ENCODE data around the gene TRAPPC2L. TPM values are rescaled to one million over a fixed set of nuclear protein-coding genes. Genes with fewer than 3 reads are reported as not detected.
A peak's percentile ranks its signal among the peaks of the same experiment; 100 is the strongest.

TRAPPC2L gene
- total and polyA plus RNA-seq, 2 of the 13 experiments (the other 11 are each of a cell fraction or from before 2014, with no cell fraction given) = 96.3 to 107 TPM

GRCh38 chr16:88856828-88857727, at the start of gene TRAPPC2L, which contains the start of gene GALNS (continued):
- TF ChIP-seq SOX5 (CRISPR knock-in tag; IDR thresholded peaks at IDR 0.05; ENCODE audit: borderline replicate concordance) = peak; percentile 17; the same call in 1 of the 2 replicates
- no peak for TF ChIP-seq ZNF30 (CRISPR knock-in tag; IDR thresholded peaks at IDR 0.05)
- TF ChIP-seq IKZF1 (IDR thresholded peaks at IDR 0.05) = no peak
- no peak for TF ChIP-seq RCOR2 (CRISPR knock-in tag; IDR thresholded peaks at IDR 0.05)
- peak; percentile 71; the same call in 1 of the 2 replicates for TF ChIP-seq ZNF556 (CRISPR knock-in tag; IDR thresholded peaks at IDR 0.05; ENCODE audit: borderline replicate concordance)
- TF ChIP-seq ZNF383 (CRISPR knock-in tag; IDR thresholded peaks at IDR 0.05; ENCODE audit: borderline replicate concordance) = peak; percentile 92; the same call in 1 of the 2 replicates
- TF ChIP-seq AFF4 (CRISPR knock-in tag; IDR thresholded peaks at IDR 0.05) = no peak
- TF ChIP-seq PHF21A (CRISPR knock-in tag; IDR thresholded peaks at IDR 0.05) = no peak; the same call in 1 of the 2 replicates
- peak; percentile 56; the same call in 1 of the 2 replicates for TF ChIP-seq HDAC2 (CRISPR knock-in tag; IDR thresholded peaks at IDR 0.05)
- TF ChIP-seq ZBTB14 (CRISPR knock-in tag; IDR thresholded peaks at IDR 0.05) = no peak
- TF ChIP-seq, protein P1, sequence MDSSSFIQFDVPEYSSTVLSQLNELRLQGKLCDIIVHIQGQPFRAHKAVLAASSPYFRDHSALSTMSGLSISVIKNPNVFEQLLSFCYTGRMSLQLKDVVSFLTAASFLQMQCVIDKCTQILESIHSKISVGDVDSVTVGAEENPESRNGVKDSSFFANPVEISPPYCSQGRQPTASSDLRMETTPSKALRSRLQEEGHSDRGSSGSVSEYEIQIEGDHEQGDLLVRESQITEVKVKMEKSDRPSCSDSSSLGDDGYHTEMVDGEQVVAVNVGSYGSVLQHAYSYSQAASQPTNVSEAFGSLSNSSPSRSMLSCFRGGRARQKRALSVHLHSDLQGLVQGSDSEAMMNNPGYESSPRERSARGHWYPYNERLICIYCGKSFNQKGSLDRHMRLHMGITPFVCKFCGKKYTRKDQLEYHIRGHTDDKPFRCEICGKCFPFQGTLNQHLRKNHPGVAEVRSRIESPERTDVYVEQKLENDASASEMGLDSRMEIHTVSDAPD (CRISPR knock-in tag; IDR thresholded peaks at IDR 0.05) = no peak
- TF ChIP-seq DMAP1 (CRISPR knock-in tag; IDR thresholded peaks at IDR 0.05) = peak; percentile 81
- TF ChIP-seq ZBTB3 (CRISPR knock-in tag; IDR thresholded peaks at IDR 0.05; ENCODE audit: borderline replicate concordance, low read depth) = no peak; the same call in 1 of the 2 replicates
- TF ChIP-seq SYNCRIP (IDR thresholded peaks at IDR 0.05; ENCODE audit: insufficient read depth, low read depth, low read length) = no peak
- TF ChIP-seq ZNF24 (IDR thresholded peaks at IDR 0.05) = no peak
- TF ChIP-seq GTF3A (CRISPR knock-in tag; conservative IDR thresholded peaks at IDR 0.05) = 0 out of 2 replicates have a peak, but pooled peaks have one; percentile 32
- TF ChIP-seq XBP1 (CRISPR knock-in tag; IDR thresholded peaks at IDR 0.05) = no peak
- no peak for TF ChIP-seq PHB2 (IDR thresholded peaks at IDR 0.05; ENCODE audit: partially characterized antibody)
- TF ChIP-seq ZNF816 (CRISPR knock-in tag; IDR thresholded peaks at IDR 0.05; ENCODE audit: borderline replicate concordance) = no peak
- TF ChIP-seq NFYB (CRISPR knock-in tag; IDR thresholded peaks at IDR 0.05) = no peak
- no peak for TF ChIP-seq SRF (IDR thresholded peaks at IDR 0.05; ENCODE audit: low read depth, low read length)
- no peak for TF ChIP-seq TEAD2 (CRISPR knock-in tag; IDR thresholded peaks at IDR 0.05)
- TF ChIP-seq CSRNP2 (CRISPR knock-in tag; conservative IDR thresholded peaks at IDR 0.05; ENCODE audit: low read depth) = 0 out of 2 replicates have a peak, but pooled peaks have one; percentile 30

Measured in HepG2 (cell line).